Ovary (tissue), 3 donors: ENCODE data around the gene NUBPL.

Source experiments
- EP300 ChIP-seq: sonication (generic); formaldehyde crosslinking; IDR thresholded peaks from one replicate; pipeline ENCODE4 v1.6.1; 2017; ENCODE audit warnings: antibody characterized with exemption
- POLR2A ChIP-seq: fragments of 450-650 bp; IDR thresholded peaks from one replicate; pipeline ENCODE4 v1.6.1; 2017; ENCODE audit warnings: antibody characterized with exemption, mild to moderate bottlenecking, moderate library complexity
- TF ChIP-seq, protein P1 (sequence below), 3 donors: fragments of 450-650 bp in 2 of 3; fragments of 200-600 bp in 1 of 3; IDR thresholded peaks; one replicate each; pipeline versions ENCODE4 v1.5.1 to v1.8.0; 2016 to 2022; ENCODE audit warnings: antibody characterized with exemption in 3 of 3, mild to moderate bottlenecking in 1 of 3
- donor health status: DM: no; HTN: no; CAD: no.

GRCh38 chr14:31703056-31703455, 141.9 kb downstream of the NUBPL start:
- TF ChIP-seq, protein P1, sequence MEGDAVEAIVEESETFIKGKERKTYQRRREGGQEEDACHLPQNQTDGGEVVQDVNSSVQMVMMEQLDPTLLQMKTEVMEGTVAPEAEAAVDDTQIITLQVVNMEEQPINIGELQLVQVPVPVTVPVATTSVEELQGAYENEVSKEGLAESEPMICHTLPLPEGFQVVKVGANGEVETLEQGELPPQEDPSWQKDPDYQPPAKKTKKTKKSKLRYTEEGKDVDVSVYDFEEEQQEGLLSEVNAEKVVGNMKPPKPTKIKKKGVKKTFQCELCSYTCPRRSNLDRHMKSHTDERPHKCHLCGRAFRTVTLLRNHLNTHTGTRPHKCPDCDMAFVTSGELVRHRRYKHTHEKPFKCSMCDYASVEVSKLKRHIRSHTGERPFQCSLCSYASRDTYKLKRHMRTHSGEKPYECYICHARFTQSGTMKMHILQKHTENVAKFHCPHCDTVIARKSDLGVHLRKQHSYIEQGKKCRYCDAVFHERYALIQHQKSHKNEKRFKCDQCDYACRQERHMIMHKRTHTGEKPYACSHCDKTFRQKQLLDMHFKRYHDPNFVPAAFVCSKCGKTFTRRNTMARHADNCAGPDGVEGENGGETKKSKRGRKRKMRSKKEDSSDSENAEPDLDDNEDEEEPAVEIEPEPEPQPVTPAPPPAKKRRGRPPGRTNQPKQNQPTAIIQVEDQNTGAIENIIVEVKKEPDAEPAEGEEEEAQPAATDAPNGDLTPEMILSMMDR (IDR thresholded peaks at IDR 0.05), result no peak
- TF ChIP-seq POLR2A, result no peak
- TF ChIP-seq EP300, result no peak
